Neural cell (in vitro differentiated cells): ENCODE results near the gene NEURL3. TPM values are rescaled to one million over a fixed set of nuclear protein-coding genes. Genes with fewer than 3 reads are reported as not detected.

ENCODE experiments used
- H2AFZ ChIP-seq: fragments of 200-600, 300-800 bp; sonication (generic), shearing (Covaris generic); 2 replicates; pipeline ENCODE4 v1.6.0; 2014; ENCODE audit warnings: low read depth, mild to moderate bottlenecking, antibody characterized with exemption, low read length, moderate library complexity
- H3F3A ChIP-seq: fragments of 200-600 bp; shearing (Covaris generic); 2 replicates; pipeline ENCODE4 v1.6.1; 2016; ENCODE audit warnings: mild to moderate bottlenecking, moderate library complexity, mixed read lengths, antibody characterized with exemption, low read length; ENCODE audit not compliant: insufficient read depth, poor library complexity, severe bottlenecking
- H3K27ac ChIP-seq: fragments of 200-600, 300-800 bp; sonication (generic), shearing (Covaris generic); 2 replicates; pipeline ENCODE4 v1.5.1; 2014; ENCODE audit warnings: mild to moderate bottlenecking, low read length, moderate library complexity
- H3K27me3 ChIP-seq: fragments of 300-800, 200-600 bp; sonication (generic), shearing (Covaris generic); 2 replicates; pipeline ENCODE4 v1.6.0; 2014; ENCODE audit warnings: mild to moderate bottlenecking, low read depth, low read length, moderate library complexity; ENCODE audit not compliant: insufficient read depth
- H3K36me3 ChIP-seq: fragments of 300-800, 200-600 bp; sonication (generic), shearing (Covaris generic); 2 replicates; pipeline ENCODE4 v1.5.1; 2014; ENCODE audit warnings: mild to moderate bottlenecking, antibody characterized with exemption, low read length, moderate library complexity; ENCODE audit not compliant: insufficient read depth
- H3K4me2 ChIP-seq: fragments of 300-800, 200-600 bp; sonication (generic), shearing (Covaris generic); 2 replicates; pipeline ENCODE4 v1.6.0; 2014; ENCODE audit warnings: mild to moderate bottlenecking, low read length
- H3K4me3 ChIP-seq: fragments of 300-800, 200-600 bp; sonication (generic), shearing (Covaris generic); 2 replicates; pipeline ENCODE4 v1.5.1; 2014; ENCODE audit warnings: mild to moderate bottlenecking, low read length, moderate library complexity
- H3K79me2 ChIP-seq: fragments of 200-600 bp; shearing (Covaris generic); replicated peaks from 2 replicates; pipeline ENCODE4 v1.6.0; 2014; ENCODE audit warnings: mild to moderate bottlenecking, low read length, moderate library complexity; ENCODE audit not compliant: insufficient read depth
- H3K9ac ChIP-seq: fragments of 300-800, 200-600 bp; sonication (generic), shearing (Covaris generic); 2 replicates; pipeline ENCODE4 v1.6.1; 2016; ENCODE audit warnings: mild to moderate bottlenecking, low read length, mixed read lengths
- H3K9me2 ChIP-seq: fragments of 200-600 bp; shearing (Covaris generic); 2 replicates; pipeline ENCODE4 v1.6.1; 2016; ENCODE audit warnings: mild to moderate bottlenecking, low read length, mixed read lengths; ENCODE audit not compliant: insufficient read depth
- H3K9me3 ChIP-seq: fragments of 200-600, 300-800 bp; sonication (generic), shearing (Covaris generic); 2 replicates; pipeline ENCODE4 v1.6.1; 2016; ENCODE audit warnings: mild to moderate bottlenecking, mixed run types, low read length, moderate library complexity, mixed read lengths
- H4K20me1 ChIP-seq: fragments of 200-600 bp; shearing (Covaris generic); 2 replicates; pipeline ENCODE4 v1.6.1; 2016; ENCODE audit warnings: mild to moderate bottlenecking, mixed run types; ENCODE audit not compliant: insufficient read depth
- CTCF ChIP-seq: fragments of 450-650 bp; IDR thresholded peaks from 2 replicates; pipeline ENCODE4 v1.5.1; 2014; ENCODE audit warnings: antibody characterized with exemption, mild to moderate bottlenecking, moderate library complexity; ENCODE audit not compliant: poor library complexity, severe bottlenecking
- EP300 ChIP-seq: fragments of 450-650 bp; conservative IDR thresholded peaks from 2 replicates; pipeline ENCODE4 v1.6.1; 2014; ENCODE audit warnings: antibody characterized with exemption, mild to moderate bottlenecking, moderate library complexity; ENCODE audit not compliant: poor library complexity, severe bottlenecking
- EZH2 ChIP-seq: fragments of 200-600, 300-800 bp; shearing (Covaris generic), sonication (generic); IDR thresholded peaks from 2 replicates; pipeline ENCODE4 v1.6.1; 2014; ENCODE audit warnings: antibody characterized with exemption, low read length, borderline replicate concordance, mild to moderate bottlenecking; ENCODE audit not compliant: insufficient read depth, poor library complexity, severe bottlenecking
- MXI1 ChIP-seq: fragments of 450-650 bp; conservative IDR thresholded peaks from 2 replicates; pipeline ENCODE4 v1.6.1; 2014; ENCODE audit warnings: antibody characterized with exemption, mild to moderate bottlenecking; ENCODE audit not compliant: poor library complexity, severe bottlenecking
- POLR2AphosphoS5 ChIP-seq: IDR thresholded peaks from 2 replicates; pipeline ENCODE4 v1.6.1; 2012
- RAD21 ChIP-seq: fragments of 450-650 bp; conservative IDR thresholded peaks from 2 replicates; pipeline ENCODE4 v1.6.1; 2014; ENCODE audit warnings: antibody characterized with exemption, mild to moderate bottlenecking, moderate library complexity
- REST ChIP-seq: IDR thresholded peaks from 2 replicates; pipeline ENCODE4 v1.6.1; 2012; ENCODE audit warnings: borderline replicate concordance
- SMC3 ChIP-seq: fragments of 450-650 bp; conservative IDR thresholded peaks from 2 replicates; pipeline ENCODE4 v1.6.1; 2014; ENCODE audit warnings: antibody characterized with exemption, mild to moderate bottlenecking, moderate library complexity; ENCODE audit not compliant: poor library complexity
- TAF1 ChIP-seq: IDR thresholded peaks from 2 replicates; pipeline ENCODE4 v1.6.1; 2012; ENCODE audit warnings: low read depth
- polyA plus RNA-seq: library from polyadenylated mRNA; depleted of rRNA; stranded (reverse); fragments of >200 nt; gene quantifications from 2 replicates; pipeline ENCODE4 v1.2.3, GENCODE V29; 2014

Gene NEURL3
- polyA plus RNA-seq, 1 donor from 2014 or later, result not detected

- Histone ChIP-seq H3K9me2 (no peaks in the 10 kb centered on the region), H3K4me2 (no peak overlapping the region), H3K36me3 (no peaks in the 10 kb centered on the region), H3K79me2 (no peaks in the 10 kb centered on the region), H3K9ac (no peak overlapping the region), H3K9me3 (no peaks in the 10 kb centered on the region), H3F3A (no peaks in the 10 kb centered on the region), H3K4me3 (no peak overlapping the region), H3K27ac (no peak overlapping the region), H2AFZ (no peak overlapping the region), H4K20me1 (no peaks in the 10 kb centered on the region), H3K27me3 (no peaks in the 10 kb centered on the region)
- TF ChIP-seq CTCF (no peak), EZH2 (no peak), RAD21 (no peak), TAF1 (no peak), POLR2AphosphoS5 (no peak)
Measured at GRCh38 chr2:96512341-96512740, 7.2 kb upstream of the NEURL3 start.

- H3K79me2 ChIP-seq, result no peaks in the 10 kb centered on the region
- no peaks in the 10 kb centered on the region for H3K9me2 ChIP-seq
- H4K20me1 ChIP-seq, result no peaks in the 10 kb centered on the region
- H2AFZ ChIP-seq, result no peak overlapping the region
- no peaks in the 10 kb centered on the region for H3K36me3 ChIP-seq
- no peak overlapping the region for H3K4me3 ChIP-seq
- H3F3A ChIP-seq, result no peaks in the 10 kb centered on the region
- H3K9me3 ChIP-seq, result no peaks in the 10 kb centered on the region
- no peak overlapping the region for H3K27ac ChIP-seq
- no peaks in the 10 kb centered on the region for H3K27me3 ChIP-seq
- no peak for TF ChIP-seq MXI1
- H3K4me2 ChIP-seq, result no peak overlapping the region
- H3K9ac ChIP-seq, result no peak overlapping the region
Measured at GRCh38 chr2:96511851-96512250, 6.7 kb upstream of the NEURL3 start.

- Histone ChIP-seq H3K27ac (no peak overlapping the region), H4K20me1 (no peaks in the 10 kb centered on the region), H3K27me3 (no peaks in the 10 kb centered on the region), H3K79me2 (no peaks in the 10 kb centered on the region), H3F3A (no peaks in the 10 kb centered on the region), H3K9me3 (no peaks in the 10 kb centered on the region), H3K4me2 (no peak overlapping the region), H3K4me3 (no peak overlapping the region), H3K9me2 (no peaks in the 10 kb centered on the region), H3K9ac (no peak overlapping the region), H3K36me3 (no peaks in the 10 kb centered on the region), H2AFZ (no peak overlapping the region)
- no peak for TF ChIP-seq MXI1
- TF ChIP-seq REST, result no peak
- no peak for TF ChIP-seq CTCF
- no peak for TF ChIP-seq POLR2AphosphoS5
- no peak for TF ChIP-seq EZH2
- TF ChIP-seq SMC3, result no peak
- no peak for TF ChIP-seq RAD21
- no peak for TF ChIP-seq TAF1
- no peak for TF ChIP-seq EP300
Measured at GRCh38 chr2:96510931-96511595, 5.9 kb upstream of the NEURL3 start.
